Fibroblast of lung (primary cell): Measurements from ENCODE around the gene DUSP11. TPM values are rescaled to one million over a fixed set of nuclear protein-coding genes. Genes with fewer than 3 reads are reported as not detected.
"Not testable (repeated sequence)": the region's sequence is repeated elsewhere in the genome, so short reads cannot be mapped to it uniquely, and the experiment has no call there.

ENCODE experiments used
- DNase-seq, 2 donors: peaks; one replicate each; pipeline versions ENCODE4 v3.0.0 to v3.0.0-alpha.2; 2010; ENCODE audit warnings: low read depth in 2 of 2
- H2AFZ ChIP-seq: 2 replicates; pipeline ENCODE4 v1.5.1; 2012; ENCODE audit warnings: low read length, control low read depth, inconsistent platforms
- H3K27ac ChIP-seq: 2 replicates; pipeline ENCODE4 v1.5.1; 2011; ENCODE audit warnings: low read length, control low read depth; ENCODE audit not compliant: insufficient read depth
- H3K27me3 ChIP-seq: 2 replicates; pipeline ENCODE4 v1.5.1; 2011; ENCODE audit warnings: mild to moderate bottlenecking, low read length; ENCODE audit not compliant: control insufficient read depth, insufficient read depth
- H3K36me3 ChIP-seq: 2 replicates; pipeline ENCODE4 v1.5.1; 2011; ENCODE audit warnings: low read length; ENCODE audit not compliant: control insufficient read depth, insufficient read depth
- H3K4me1 ChIP-seq: 2 replicates; pipeline ENCODE4 v1.5.1; 2011; ENCODE audit warnings: low read length; ENCODE audit not compliant: control insufficient read depth, insufficient read depth; ENCODE audit errors: extremely low read depth
- H3K4me2 ChIP-seq: 2 replicates; pipeline ENCODE4 v1.5.1; 2011; ENCODE audit warnings: low read length, control low read depth; ENCODE audit not compliant: insufficient read depth; ENCODE audit errors: extremely low read depth
- H3K4me3 ChIP-seq, 4 experiments: fragments of 200-600 bp in 1 of 4; sonication (generic) in 1 of 4; replicated peaks in 1 of 4; 2 replicates each; pipeline ENCODE4 v1.5.1; 2011 to 2016; ENCODE audit warnings: low read length in 4 of 4, low read depth in 3 of 4, mild to moderate bottlenecking in 3 of 4, control low read depth in 2 of 4, inconsistent platforms in 1 of 4, mixed read lengths in 1 of 4; ENCODE audit not compliant: insufficient read depth in 1 of 4; ENCODE audit errors: control extremely low read depth in 1 of 4
- H3K79me2 ChIP-seq: 2 replicates; pipeline ENCODE4 v1.5.1; 2012; ENCODE audit warnings: mild to moderate bottlenecking, low read length, inconsistent platforms; ENCODE audit not compliant: control insufficient read depth, insufficient read depth
- H3K9ac ChIP-seq: 2 replicates; pipeline ENCODE4 v1.5.1; 2011; ENCODE audit warnings: mild to moderate bottlenecking, low read length, control low read depth; ENCODE audit not compliant: insufficient read depth
- H3K9me3 ChIP-seq: 2 replicates; pipeline ENCODE4 v1.5.1; 2012; ENCODE audit warnings: low read depth, low read length; ENCODE audit not compliant: control insufficient read depth, insufficient read depth
- H4K20me1 ChIP-seq: 2 replicates; pipeline ENCODE4 v1.5.1; 2011; ENCODE audit warnings: low read length; ENCODE audit not compliant: control insufficient read depth, insufficient read depth; ENCODE audit errors: extremely low read depth
- EZH2 ChIP-seq: IDR thresholded peaks from 2 replicates; pipeline ENCODE4 v1.5.1; 2012; ENCODE audit warnings: low read length, control low read depth, mild to moderate bottlenecking; ENCODE audit errors: missing control alignments
- polyA plus RNA-seq, 2 donors: library from polyadenylated mRNA; depleted of rRNA in 1 of 2; stranded (reverse) in 1 of 2; unstranded in 1 of 2; fragments of >200 nt; gene quantifications; 2 replicates each; pipeline ENCODE4 v1.2.1, GENCODE V29; 2011 to 2012; ENCODE audit warnings: missing spikeins in 1 of 2
- total RNA-seq: library from RNA; depleted of rRNA; stranded (reverse); fragments of >200 nt; gene quantifications from 2 replicates; pipeline ENCODE4 v1.2.1, GENCODE V29; 2014
- TF ChIP-seq, protein P1 (sequence below), 2 donors: IDR thresholded peaks in 1 of 2; conservative IDR thresholded peaks in 1 of 2; 1 replicate in 1 of 2; 2 replicates in 1 of 2; pipeline ENCODE4 v1.5.1; 2011 to 2012; ENCODE audit warnings: low read length in 2 of 2, control low read depth in 1 of 2, inconsistent platforms in 1 of 2, low read depth in 1 of 2, mild to moderate bottlenecking in 1 of 2

DUSP11 gene
- total and polyA plus RNA-seq, 2 donors (not counting 1 experiment from before 2014, with no cell fraction given) = 31.7 to 38.0 TPM

DNA sequence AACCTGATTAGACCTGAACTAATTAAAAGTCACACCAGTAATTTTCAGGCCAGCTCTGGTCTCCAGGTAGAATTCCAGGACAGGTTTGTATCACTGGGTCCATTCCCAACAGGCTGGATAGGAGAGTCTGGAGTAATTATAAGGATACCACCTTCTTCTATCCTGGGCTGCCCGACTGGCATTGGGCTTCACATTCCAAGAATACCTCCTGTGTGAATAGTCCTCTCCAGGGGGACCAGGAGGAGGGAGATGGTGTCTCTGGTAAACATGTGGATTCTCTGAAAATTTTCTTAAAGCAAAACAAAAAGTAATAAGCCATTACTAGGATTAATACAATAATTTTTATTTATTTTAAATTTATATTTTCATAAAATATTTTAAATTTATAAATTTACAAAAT is 17.3 kb downstream of the DUSP11 start:
- no peak overlapping the region for H3K4me2 ChIP-seq
- H3K27me3 ChIP-seq = no peaks in the 10 kb centered on the region
- H3K9ac ChIP-seq = no peak overlapping the region
- no peaks in the 10 kb centered on the region for H3K79me2 ChIP-seq
- H4K20me1 ChIP-seq = no peaks in the 10 kb centered on the region
- peaks cover 8% of the 10 kb centered on the region for H3K36me3 ChIP-seq
- H3K4me1 ChIP-seq = peaks cover 6% of the 10 kb centered on the region
- H3K27ac ChIP-seq = no peak overlapping the region
- no peak for TF ChIP-seq EZH2
- TF ChIP-seq, protein P1, sequence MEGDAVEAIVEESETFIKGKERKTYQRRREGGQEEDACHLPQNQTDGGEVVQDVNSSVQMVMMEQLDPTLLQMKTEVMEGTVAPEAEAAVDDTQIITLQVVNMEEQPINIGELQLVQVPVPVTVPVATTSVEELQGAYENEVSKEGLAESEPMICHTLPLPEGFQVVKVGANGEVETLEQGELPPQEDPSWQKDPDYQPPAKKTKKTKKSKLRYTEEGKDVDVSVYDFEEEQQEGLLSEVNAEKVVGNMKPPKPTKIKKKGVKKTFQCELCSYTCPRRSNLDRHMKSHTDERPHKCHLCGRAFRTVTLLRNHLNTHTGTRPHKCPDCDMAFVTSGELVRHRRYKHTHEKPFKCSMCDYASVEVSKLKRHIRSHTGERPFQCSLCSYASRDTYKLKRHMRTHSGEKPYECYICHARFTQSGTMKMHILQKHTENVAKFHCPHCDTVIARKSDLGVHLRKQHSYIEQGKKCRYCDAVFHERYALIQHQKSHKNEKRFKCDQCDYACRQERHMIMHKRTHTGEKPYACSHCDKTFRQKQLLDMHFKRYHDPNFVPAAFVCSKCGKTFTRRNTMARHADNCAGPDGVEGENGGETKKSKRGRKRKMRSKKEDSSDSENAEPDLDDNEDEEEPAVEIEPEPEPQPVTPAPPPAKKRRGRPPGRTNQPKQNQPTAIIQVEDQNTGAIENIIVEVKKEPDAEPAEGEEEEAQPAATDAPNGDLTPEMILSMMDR (conservative IDR thresholded peaks at IDR 0.05 in 1 of 2, IDR thresholded peaks at IDR 0.05 in 1 of 2; ENCODE audit: low read depth in 1 of 2, low read length in 2 of 2) = no peak
- H3K4me3 ChIP-seq = no peak overlapping the region
- no peaks in the 10 kb centered on the region for H3K9me3 ChIP-seq
- H2AFZ ChIP-seq = no peak overlapping the region
- DNase-seq = no peak

DNA sequence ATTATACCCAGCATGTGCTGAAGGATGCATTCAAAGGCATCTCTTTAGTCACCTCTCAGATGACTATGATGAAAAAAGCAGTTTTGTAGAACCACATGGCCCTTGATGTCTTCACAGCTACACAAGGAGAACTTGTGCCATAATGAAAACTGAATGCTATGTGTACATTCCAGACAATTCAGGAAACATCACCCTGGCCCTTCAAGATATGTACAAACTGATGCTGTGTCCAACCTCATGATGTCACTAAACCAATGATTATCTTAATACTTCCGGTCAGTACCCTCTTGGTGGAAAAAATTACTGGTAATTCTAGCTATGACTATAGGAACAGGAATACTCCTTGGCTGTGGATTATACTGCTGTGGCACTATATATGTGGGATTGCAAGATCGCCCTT is 20.0 kb downstream of the DUSP11 start:
- Histone ChIP-seq H3K27ac (no peak overlapping the region), H3K4me2 (peak overlapping the region; percentile 27), H3K79me2 (no peaks in the 10 kb centered on the region), H2AFZ (no peak overlapping the region), H3K4me1 (peaks cover 6% of the 10 kb centered on the region), H3K9me3 (no peaks in the 10 kb centered on the region), H3K9ac (no peak overlapping the region), H4K20me1 (no peaks in the 10 kb centered on the region), H3K27me3 (no peaks in the 10 kb centered on the region), H3K4me3 (no peak overlapping the region), H3K36me3 (peaks cover 4% of the 10 kb centered on the region)
- TF ChIP-seq EZH2 = no peak
- peak in 1 of 2 donors; percentile 22 for DNase-seq

DNA sequence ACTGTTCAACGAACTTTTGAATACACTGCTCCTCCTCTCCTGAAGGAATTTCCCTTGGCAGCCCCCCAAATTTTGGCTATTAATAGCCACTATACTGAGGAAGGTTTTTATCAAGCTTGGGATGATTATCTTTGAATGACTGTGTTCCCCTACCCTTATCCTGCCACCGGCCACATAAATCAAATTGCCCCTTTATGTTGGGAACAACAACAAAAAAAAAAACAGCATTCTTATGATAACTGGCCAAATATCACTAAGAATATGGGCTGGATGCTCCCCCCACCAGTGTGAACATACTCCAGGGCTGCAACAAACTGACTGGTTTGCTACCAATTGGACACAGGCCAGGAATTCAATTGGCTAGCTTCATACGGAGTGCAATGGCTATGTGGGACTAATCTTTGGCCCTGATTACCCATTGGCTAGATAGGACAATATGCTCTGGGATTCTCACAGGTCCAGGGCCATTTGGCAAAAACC is 20.6 kb downstream of the DUSP11 start:
- DNase-seq = peak; percentile 33 to 60
- Histone ChIP-seq H2AFZ (no peak overlapping the region), H4K20me1 (no peaks in the 10 kb centered on the region), H3K79me2 (no peaks in the 10 kb centered on the region), H3K36me3 (peaks cover 4% of the 10 kb centered on the region), H3K27ac (no peak overlapping the region), H3K9ac (no peak overlapping the region), H3K9me3 (no peaks in the 10 kb centered on the region), H3K4me1 (peaks cover 6% of the 10 kb centered on the region), H3K27me3 (no peaks in the 10 kb centered on the region), H3K4me2 (no peak overlapping the region), H3K4me3 (no peak overlapping the region)
- TF ChIP-seq, protein P1 (conservative IDR thresholded peaks at IDR 0.05 in 1 of 2, IDR thresholded peaks at IDR 0.05 in 1 of 2; ENCODE audit: low read depth in 1 of 2, low read length in 2 of 2) = no peak
- no peak for TF ChIP-seq EZH2

DNA sequence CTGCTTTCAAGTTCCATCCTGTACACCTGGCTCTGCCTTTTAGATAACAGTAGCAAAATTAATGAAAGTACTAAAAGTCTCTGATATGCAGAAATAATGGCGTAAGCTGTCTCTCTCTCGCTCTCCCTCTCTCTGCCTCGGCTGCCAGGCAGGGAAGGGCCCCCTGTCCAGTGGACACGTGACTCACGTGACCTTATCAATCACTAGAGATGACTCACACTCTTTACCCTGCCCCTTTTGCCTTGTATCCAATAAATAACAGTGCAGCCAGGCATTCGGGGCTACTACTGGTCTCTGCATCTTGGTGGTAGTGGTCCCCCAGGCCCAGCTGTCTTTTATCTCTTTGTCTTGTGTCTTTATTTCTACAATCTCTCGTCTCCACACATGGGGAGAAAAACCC is 25.6 kb downstream of the DUSP11 start:
- not testable (repeated sequence) for H3K4me1 ChIP-seq, H2AFZ ChIP-seq, H3K79me2 ChIP-seq, H3K9me3 ChIP-seq, H4K20me1 ChIP-seq, H3K4me3 ChIP-seq, H3K27ac ChIP-seq, H3K36me3 ChIP-seq, H3K9ac ChIP-seq, DNase-seq, H3K4me2 ChIP-seq, H3K27me3 ChIP-seq
